A204.1 (cell line): Measurements from ENCODE around the gene GTF2F2.
"Not testable (repeated sequence)": the region's sequence is repeated elsewhere in the genome, so short reads cannot be mapped to it uniquely, and the experiment has no call there.

Experiments
- FAIRE-seq: peaks from 2 replicates; lab custom pipeline; 2012; peaks lifted over from hg19 to GRCh38; lab: Jason Lieb, UNC

GTF2F2 gene

GRCh38 chr13:45180303-45180702 lies 60.0 kb downstream of the GTF2F2 start:
- no peak for FAIRE-seq

DNA sequence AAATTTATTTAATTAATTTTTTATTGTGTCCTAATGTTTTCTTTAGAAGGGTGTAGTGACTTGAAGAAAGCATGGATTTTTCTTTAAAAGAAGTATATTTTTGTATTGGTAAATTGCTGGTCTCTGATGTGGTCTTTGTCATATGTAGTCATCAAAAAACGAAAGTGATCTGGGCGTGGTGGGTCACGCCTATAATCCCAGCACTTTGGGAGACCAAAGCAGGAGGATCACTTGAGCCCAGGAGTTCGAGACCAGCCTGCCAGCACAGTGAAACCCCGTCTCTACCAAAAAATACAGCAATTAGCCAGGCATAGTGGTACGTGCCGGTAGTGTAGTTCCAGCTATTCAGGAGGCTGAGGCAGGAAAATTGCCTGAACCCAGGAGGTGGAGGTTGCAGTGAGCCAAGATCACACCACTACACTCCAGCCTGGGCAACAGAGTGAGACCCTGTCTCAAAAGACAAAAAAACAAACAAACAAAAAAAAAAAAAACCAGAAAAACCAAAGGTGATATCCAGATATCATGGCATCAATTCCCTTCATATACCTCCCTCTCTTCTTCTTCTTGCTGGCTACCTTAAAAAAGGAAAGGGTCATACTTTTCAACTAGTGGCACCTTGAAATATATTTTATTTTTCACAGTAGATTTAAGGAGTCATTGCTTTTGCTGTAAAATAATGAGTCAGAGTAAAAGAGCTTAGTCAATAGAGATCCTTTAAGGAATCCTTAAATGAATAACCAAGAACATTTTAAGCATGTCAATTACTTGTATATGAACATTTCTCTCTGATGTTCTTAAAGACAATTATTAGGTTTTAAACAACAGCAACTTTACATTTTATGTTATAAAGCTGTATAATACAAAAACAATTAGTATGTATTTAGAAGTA lies 60.6 kb downstream of the GTF2F2 start:
- peak; percentile 70 for FAIRE-seq

DNA sequence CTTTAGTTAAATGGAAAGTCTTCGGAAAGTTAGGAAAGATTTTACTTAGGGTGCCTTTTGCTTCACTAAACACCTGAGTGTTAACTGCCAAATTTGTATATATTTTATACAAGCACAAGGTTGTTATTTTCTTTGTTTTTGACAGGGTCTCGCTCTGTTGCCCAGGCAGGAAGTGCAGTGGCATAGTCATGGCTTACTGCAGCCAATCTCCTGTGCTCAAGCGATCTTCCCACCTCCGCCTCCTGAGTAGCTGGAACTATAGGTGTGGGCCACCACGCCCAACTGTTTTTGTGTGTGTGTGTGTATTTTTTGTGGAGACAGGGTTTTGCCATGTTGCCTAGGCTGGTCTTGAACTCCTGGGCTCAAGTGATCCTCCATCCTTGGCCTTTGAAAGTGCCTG lies 64.4 kb downstream of the GTF2F2 start:
- FAIRE-seq, result no peak

DNA sequence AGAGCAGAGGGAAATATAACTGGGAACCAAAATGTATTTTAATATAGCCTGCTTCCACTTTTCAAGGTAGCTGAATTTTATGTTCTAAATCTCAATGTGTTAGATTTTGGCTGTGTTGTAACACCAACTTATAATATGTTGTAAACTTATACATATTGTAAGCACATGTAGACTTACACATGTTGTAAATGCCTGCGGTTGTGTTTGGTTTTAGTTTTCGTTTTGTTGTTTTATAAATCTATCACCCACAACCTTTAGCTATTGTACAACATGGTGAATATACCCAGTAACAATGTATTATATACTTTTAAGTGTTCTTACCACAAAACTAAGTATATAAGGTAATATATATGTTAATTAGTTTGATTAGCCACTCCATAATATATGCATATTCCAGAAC lies 65.0 kb downstream of the GTF2F2 start:
- no peak for FAIRE-seq

- not testable (repeated sequence) for FAIRE-seq
These were observed 68.8 kb downstream of the GTF2F2 start for GRCh38 chr13:45189077-45189476.

- FAIRE-seq, result not testable (repeated sequence)
These were observed 69.2 kb downstream of the GTF2F2 start for GRCh38 chr13:45189511-45189910.

DNA sequence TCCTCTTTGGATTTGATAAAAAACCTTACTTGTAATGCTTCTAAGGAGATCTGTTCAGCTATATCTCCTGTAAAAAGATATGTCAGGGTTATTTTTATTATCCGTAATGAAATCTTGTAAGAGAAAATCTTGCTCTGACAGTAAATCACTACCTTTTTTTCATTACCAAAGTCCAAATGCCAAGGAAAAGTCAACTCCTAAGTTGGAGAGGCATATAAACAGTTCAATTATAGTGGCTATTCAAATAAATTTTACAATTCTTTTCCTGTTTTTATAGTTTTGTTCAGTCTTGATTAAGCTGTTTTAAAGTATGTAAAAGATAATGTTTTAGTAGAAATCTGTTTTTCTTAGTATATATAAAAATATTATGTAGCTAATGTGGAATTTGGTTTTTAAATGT lies 71.6 kb downstream of the GTF2F2 start:
- FAIRE-seq, result peak; percentile 85

- no peak for FAIRE-seq
These were observed 74.0 kb downstream of the GTF2F2 start for GRCh38 chr13:45194081-45194939.

GRCh38 chr13:45195421-45195820 lies 75.1 kb downstream of the GTF2F2 start:
- FAIRE-seq, result no peak

DNA sequence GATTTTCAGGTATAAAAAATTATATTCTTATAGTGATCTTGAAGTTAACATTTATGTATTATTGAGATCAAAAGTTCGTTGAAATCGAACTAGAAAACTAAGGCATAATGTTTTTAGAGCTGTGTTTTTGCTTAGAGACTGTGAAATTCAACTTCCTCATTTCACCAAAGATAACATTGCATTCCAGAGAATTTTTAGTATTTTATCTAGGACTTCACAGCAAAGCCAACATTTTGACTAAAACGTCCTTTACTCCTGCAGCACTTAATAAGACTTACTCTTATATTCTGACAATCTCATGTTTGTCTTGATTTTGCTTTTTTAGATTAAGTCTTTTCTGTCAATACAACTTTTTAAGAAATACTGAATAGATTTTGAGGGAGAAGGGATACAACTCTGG lies 75.8 kb downstream of the GTF2F2 start:
- peak; percentile 48 for FAIRE-seq

DNA sequence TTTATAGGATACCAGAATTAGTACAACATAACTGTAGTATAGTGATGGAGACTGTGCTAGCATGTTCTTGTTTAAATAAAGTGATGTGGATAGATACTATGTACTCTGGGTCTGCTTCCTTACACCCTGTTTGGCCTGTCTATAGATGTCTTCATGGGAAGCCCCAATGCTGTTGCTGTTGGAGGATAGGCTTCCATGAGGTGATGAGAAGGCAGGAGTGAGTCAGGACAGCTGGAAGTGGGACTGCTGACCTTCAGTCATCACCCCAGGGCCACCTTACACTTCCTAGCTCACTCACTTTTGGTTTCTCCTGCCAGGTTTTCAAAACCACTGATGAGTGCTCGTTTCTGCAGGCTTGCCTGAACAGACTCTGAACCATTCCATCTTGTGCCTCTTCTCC lies 76.3 kb downstream of the GTF2F2 start:
- FAIRE-seq, result no peak

DNA sequence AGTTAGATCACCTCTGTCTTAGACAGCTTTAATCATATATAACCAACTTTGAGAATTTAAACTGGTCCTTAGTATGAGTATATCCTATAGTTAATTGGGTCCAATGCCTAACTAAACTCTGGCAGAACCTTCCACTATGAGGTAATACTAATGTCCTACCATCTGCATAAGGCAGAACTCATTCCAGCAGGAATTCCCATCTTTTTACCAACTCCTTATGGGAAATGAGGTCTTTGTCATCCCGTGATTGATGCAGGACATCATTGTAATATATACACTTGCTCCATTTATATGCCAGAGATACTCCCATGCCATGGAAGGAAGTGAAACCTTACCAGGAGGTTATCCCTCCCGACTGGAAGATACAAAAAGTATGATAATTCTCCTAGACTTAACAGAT lies 77.7 kb downstream of the GTF2F2 start:
- no peak for FAIRE-seq

- no peak for FAIRE-seq
These were observed 78.6 kb downstream of the GTF2F2 start for GRCh38 chr13:45198924-45199323.

GRCh38 chr13:45199711-45200110 lies 79.4 kb downstream of the GTF2F2 start:
- no peak for FAIRE-seq

DNA sequence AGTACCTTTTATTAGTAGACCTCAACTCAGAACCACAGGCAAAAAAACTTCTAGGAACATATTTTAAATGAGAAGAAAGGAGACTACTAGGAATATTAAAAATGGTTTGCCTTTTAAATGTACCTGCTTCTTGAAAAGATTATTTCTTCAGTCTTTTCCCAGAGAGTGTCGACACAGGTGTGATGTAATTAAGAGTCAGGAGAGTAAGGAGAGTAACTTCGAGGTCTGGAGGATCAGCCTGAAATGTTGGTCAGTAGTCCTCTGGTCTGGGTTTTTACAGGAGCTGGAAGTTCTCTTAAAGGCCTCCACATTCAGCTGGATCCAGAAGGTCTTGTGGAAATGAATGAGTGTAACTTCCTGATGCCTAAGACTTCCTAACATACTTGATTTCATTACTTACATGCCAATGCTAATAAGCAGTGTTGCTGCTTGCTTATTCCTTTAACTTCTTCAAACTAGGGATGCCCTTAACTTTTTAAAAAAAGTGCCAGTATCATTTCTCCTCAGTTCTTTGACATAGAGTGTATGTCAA lies 80.5 kb downstream of the GTF2F2 start, which contains the start of gene KCTD4:
Gene KCTD4, minus strand, starts transcription at position 345 of the 532 bp plus-strand sequence. CDS start 6,478 bp downstream, outside the sequence.
- FAIRE-seq, result no peak

GRCh38 chr13:45205124-45205523 lies 84.8 kb downstream of the GTF2F2 start:
- FAIRE-seq, result no peak

GRCh38 chr13:45206340-45206739 lies 86.0 kb downstream of the GTF2F2 start:
- no peak for FAIRE-seq

- no peak for FAIRE-seq
These were observed 87.0 kb downstream of the GTF2F2 start for GRCh38 chr13:45207319-45207718.

GRCh38 chr13:45208132-45208531 lies 87.8 kb downstream of the GTF2F2 start:
- no peak for FAIRE-seq

- FAIRE-seq, result no peak
These were observed 88.9 kb downstream of the GTF2F2 start for GRCh38 chr13:45209229-45209628.

DNA sequence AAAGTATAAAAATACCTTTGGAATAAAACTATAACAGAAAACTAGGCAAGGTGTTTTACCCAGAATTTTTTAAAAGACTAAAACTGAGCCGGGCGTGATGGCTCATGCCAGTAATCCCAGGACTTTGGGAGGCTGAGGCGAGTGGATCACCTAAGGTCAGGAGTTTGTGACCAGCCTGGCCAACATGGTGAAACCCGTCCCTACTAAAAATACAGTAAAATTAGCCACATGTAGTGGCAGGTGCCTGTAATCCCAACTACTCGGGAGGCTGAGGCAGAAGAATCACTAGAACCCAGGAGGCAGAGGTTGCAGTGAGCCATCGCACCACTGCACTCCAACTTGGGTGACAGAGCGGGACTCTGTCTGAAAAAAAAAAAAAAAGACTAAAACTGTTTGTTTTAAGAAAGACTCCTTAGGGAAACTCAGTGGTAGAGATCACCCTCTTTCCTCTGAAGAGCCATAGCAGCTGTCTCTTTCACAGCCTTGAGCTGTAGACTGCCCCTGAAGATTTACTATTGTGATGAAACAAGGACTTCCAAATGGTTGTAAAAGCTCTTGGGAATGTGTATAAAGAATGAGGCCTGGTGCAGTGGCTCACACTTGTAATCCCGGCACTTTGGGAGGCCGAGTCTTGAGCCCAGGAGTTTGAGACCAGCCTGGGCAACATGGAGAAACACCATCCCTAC lies 95.2 kb downstream of the GTF2F2 start:
- no peak for FAIRE-seq

DNA sequence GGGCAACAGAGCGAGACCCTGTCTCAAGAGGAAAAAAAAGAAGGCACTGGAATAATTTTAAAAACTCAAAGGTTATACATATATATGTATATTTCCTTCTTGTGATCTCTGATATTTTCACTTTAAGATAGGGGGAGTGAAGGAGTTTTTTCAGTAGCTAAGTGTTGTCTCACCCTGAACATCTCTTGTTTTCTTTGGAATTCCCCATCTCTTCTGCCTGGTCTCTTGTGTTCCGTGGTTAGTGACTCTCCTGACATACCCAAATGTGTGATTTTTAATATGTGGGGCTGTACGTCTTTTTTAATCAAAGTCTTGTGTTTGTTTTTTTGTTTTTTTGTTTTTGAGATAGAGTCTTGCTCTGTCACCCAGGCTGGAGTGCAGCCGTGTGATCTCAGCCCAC lies 95.9 kb downstream of the GTF2F2 start:
- FAIRE-seq, result no peak
